HepG2 (cell line): ENCODE measurements around the gene PPP1R1B. TPM values are rescaled to one million over a fixed set of nuclear protein-coding genes. Genes with fewer than 3 reads are reported as not detected.

Experiments
- BATF2 ChIP-seq: sonication (generic); formaldehyde crosslinking; IDR thresholded peaks from 2 replicates; pipeline ENCODE4 v1.8.0; 2022; ENCODE audit warnings: mild to moderate bottlenecking, missing genetic modification reagents, moderate library complexity
- DRAP1 ChIP-seq: IDR thresholded peaks from 2 replicates; pipeline ENCODE4 v1.6.1; 2016; ENCODE audit warnings: missing genetic modification reagents, missing compliant biosample characterization
- FOXC1 ChIP-seq: sonication (generic); formaldehyde crosslinking; IDR thresholded peaks from 2 replicates; pipeline ENCODE4 v1.8.0; 2022; ENCODE audit warnings: mild to moderate bottlenecking, missing genetic modification reagents, borderline replicate concordance
- GATAD2A ChIP-seq: IDR thresholded peaks from 2 replicates; pipeline ENCODE4 v1.6.1; 2016
- GLI4 ChIP-seq: sonication (generic); formaldehyde crosslinking; IDR thresholded peaks from 2 replicates; pipeline ENCODE4 v1.5.1; 2020; ENCODE audit warnings: missing genetic modification reagents, mild to moderate bottlenecking, moderate library complexity, borderline replicate concordance
- HINFP ChIP-seq: sonication (generic); formaldehyde crosslinking; IDR thresholded peaks from 2 replicates; pipeline ENCODE4 v1.4.0; 2020; ENCODE audit warnings: low read depth, mild to moderate bottlenecking, missing genetic modification reagents
- HMG20B ChIP-seq: conservative IDR thresholded peaks from 2 replicates; pipeline ENCODE4 v1.6.1; 2016; ENCODE audit warnings: missing genetic modification reagents, missing compliant biosample characterization
- HMGA1 ChIP-seq: sonication (generic); formaldehyde crosslinking; conservative IDR thresholded peaks from 2 replicates; pipeline ENCODE4 v1.4.0; 2020; ENCODE audit warnings: missing genetic modification reagents
- HOXA3 ChIP-seq: sonication (generic); formaldehyde crosslinking; IDR thresholded peaks from 2 replicates; pipeline ENCODE4 v1.5.0; 2020; ENCODE audit warnings: missing genetic modification reagents
- IRF1 ChIP-seq: sonication (generic); formaldehyde crosslinking; IDR thresholded peaks from 2 replicates; pipeline ENCODE4 v1.4.0; 2020; ENCODE audit warnings: low read depth, mild to moderate bottlenecking, missing genetic modification reagents
- MYC ChIP-seq: sonication (generic); formaldehyde crosslinking; IDR thresholded peaks from 2 replicates; pipeline ENCODE4 v1.9.0; 2021; ENCODE audit warnings: missing genetic modification reagents, borderline replicate concordance
- U2AF1 ChIP-seq: fragments of 200-400 bp; formaldehyde crosslinking; optimal IDR thresholded peaks from 2 replicates; pipeline ENCODE3; 2017; ENCODE audit warnings: mild to moderate bottlenecking, low read depth, low read length
- ZBTB1 ChIP-seq: sonication (generic); formaldehyde crosslinking; IDR thresholded peaks from 2 replicates; pipeline ENCODE4 v1.4.0; 2020; ENCODE audit warnings: missing genetic modification reagents, borderline replicate concordance
- ZEB1 ChIP-seq: IDR thresholded peaks from 2 replicates; pipeline ENCODE4 v1.6.1; 2012; ENCODE audit warnings: mild to moderate bottlenecking, low read depth, inconsistent platforms; ENCODE audit not compliant: insufficient replicate concordance
- ZNF136 ChIP-seq: sonication (generic); formaldehyde crosslinking; IDR thresholded peaks from 2 replicates; pipeline ENCODE4 v1.8.1; 2022; ENCODE audit warnings: low read depth, mild to moderate bottlenecking, moderate library complexity, missing genetic modification reagents
- ZNF224 ChIP-seq: sonication (generic); formaldehyde crosslinking; IDR thresholded peaks from 2 replicates; pipeline ENCODE4 v1.5.0; 2020; ENCODE audit warnings: mild to moderate bottlenecking, missing genetic modification reagents
- ZNF530 ChIP-seq: sonication (generic); formaldehyde crosslinking; IDR thresholded peaks from 2 replicates; pipeline ENCODE4 v1.5.0; 2020; ENCODE audit warnings: low read depth, mild to moderate bottlenecking, missing genetic modification reagents
- ZNF574 ChIP-seq: sonication (generic); formaldehyde crosslinking; IDR thresholded peaks from 2 replicates; pipeline ENCODE4 v1.4.0; 2020; ENCODE audit warnings: missing genetic modification reagents
- ZNF605 ChIP-seq: sonication (generic); formaldehyde crosslinking; IDR thresholded peaks from 2 replicates; pipeline ENCODE4 v1.8.0; 2022; ENCODE audit warnings: mild to moderate bottlenecking, missing genetic modification reagents
- ZNF670 ChIP-seq: sonication (generic); formaldehyde crosslinking; IDR thresholded peaks from 2 replicates; pipeline ENCODE4 v1.8.0; 2022; ENCODE audit warnings: mild to moderate bottlenecking, missing genetic modification reagents, borderline replicate concordance
- ZNF710 ChIP-seq: sonication (generic); formaldehyde crosslinking; IDR thresholded peaks from 2 replicates; pipeline ENCODE4 v1.5.0; 2020; ENCODE audit warnings: mild to moderate bottlenecking, missing genetic modification reagents, borderline replicate concordance
- ZNF724P ChIP-seq: sonication (generic); formaldehyde crosslinking; IDR thresholded peaks from 2 replicates; pipeline ENCODE4 v1.8.0; 2022; ENCODE audit warnings: missing genetic modification reagents, borderline replicate concordance
- ZNF772 ChIP-seq: sonication (generic); formaldehyde crosslinking; IDR thresholded peaks from 2 replicates; pipeline ENCODE4 v1.5.0; 2020; ENCODE audit warnings: mild to moderate bottlenecking, missing genetic modification reagents
- polyA plus RNA-seq, 8 experiments: library from polyadenylated mRNA; depleted of rRNA in 3 of 8; stranded (reverse) in 7 of 8; unstranded in 1 of 8; fragments of >200 nt; fragmentation: Illumina TruSeq in 4 of 8; extraction: Trizol in 4 of 8; gene quantifications; 2 replicates each; pipeline versions ENCODE4 v1.2.1 to v1.2.3, GENCODE V29; 2011 to 2016; ENCODE audit warnings: low read depth in 4 of 8, missing spikeins in 1 of 8, mixed read lengths in 1 of 8; ENCODE audit not compliant: insufficient read depth in 1 of 8
- total RNA-seq, 5 experiments: library from RNA; depleted of rRNA; stranded (reverse); fragments of >200 nt; fragmentation: Illumina TruSeq; extraction: Trizol; gene quantifications; 2 replicates each; pipeline ENCODE4 v1.2.3, GENCODE V29; 2016; ENCODE audit warnings: low read depth in 1 of 5

The PPP1R1B gene
- total and polyA plus RNA-seq, 2 of the 13 experiments (the other 11 are each of a cell fraction or from before 2014, with no cell fraction given): 0.08 TPM; not detected in 1

- TF ChIP-seq HINFP (no peak), FOXC1 (CRISPR knock-in tag) (no peak), IRF1 (no peak), MYC (CRISPR knock-in tag) (no peak), HMG20B (CRISPR knock-in tag) (0 out of 2 replicates have a peak, but pooled peaks have one; percentile 12), ZNF724P (CRISPR knock-in tag) (no peak), ZNF710 (CRISPR knock-in tag) (no peak), HOXA3 (CRISPR knock-in tag) (no peak), ZNF530 (CRISPR knock-in tag) (no peak), ZBTB1 (CRISPR knock-in tag) (no peak), BATF2 (CRISPR knock-in tag) (no peak), ZNF605 (CRISPR knock-in tag) (no peak), GATAD2A (peak; percentile 66; the same call in 1 of the 2 replicates), ZNF670 (CRISPR knock-in tag) (no peak), U2AF1 (no peak), GLI4 (no peak), ZNF574 (CRISPR knock-in tag) (peak; percentile 8; the same call in 1 of the 2 replicates), HMGA1 (CRISPR knock-in tag) (no peak), ZNF224 (CRISPR knock-in tag) (no peak), ZNF772 (CRISPR knock-in tag) (peak; percentile 29; the same call in 1 of the 2 replicates), ZNF136 (no peak), DRAP1 (CRISPR knock-in tag) (no peak), ZEB1 (no peak)
Observed at GRCh38 chr17:39629898-39630297, 3.1 kb downstream of the PPP1R1B start (continued).
